Measurements from ENCODE around the gene CDK11B.

CDK11B gene

GRCh38 chr1:1614204-1614953 is 44.4 kb downstream of the CDK11B start:
- DNase-seq: no peak

DNA sequence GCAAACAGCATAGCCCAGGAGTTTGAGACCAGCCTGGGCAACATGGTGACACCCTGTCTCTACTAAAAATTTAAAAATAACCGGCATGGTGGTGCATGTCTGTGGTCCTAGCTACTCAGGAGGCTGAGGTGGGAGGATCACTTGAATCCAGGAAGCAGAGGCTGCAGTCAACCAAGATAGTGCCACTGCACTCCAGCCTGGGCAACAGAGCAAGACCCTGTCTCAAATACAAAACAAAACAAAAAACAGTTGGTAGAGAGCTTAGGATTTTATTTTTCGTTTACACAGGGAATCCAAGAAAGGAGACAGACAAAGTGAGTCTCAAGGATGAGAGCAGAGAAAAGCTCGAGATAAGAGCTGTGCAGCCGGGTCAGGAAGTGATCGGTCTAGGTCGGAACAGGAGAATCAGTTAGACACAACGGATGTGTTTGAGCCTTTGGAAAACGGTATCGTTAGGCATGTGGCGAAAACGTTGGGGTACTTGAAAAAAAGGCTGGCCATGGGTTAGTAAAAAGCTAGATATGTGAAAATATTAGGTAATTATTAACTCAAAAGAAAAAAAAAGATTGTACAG is 45.2 kb downstream of the CDK11B start:
- DNase-seq: no peak

DNA sequence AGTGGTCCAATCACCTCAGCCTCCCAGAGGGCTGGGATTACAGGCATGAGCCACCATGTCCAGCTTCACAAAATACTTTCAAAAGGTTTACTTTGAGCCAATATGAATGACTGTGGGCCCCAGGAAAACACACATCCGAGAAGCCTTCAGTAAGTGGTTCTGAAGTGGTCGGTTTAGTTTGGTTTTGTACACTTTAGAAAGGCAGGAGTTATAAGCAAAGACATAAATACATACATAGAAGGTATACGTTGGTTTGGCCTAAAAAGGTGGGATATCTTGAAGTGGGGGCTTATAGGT is 46.8 kb downstream of the CDK11B start:
- DNase-seq: no peak

DNA sequence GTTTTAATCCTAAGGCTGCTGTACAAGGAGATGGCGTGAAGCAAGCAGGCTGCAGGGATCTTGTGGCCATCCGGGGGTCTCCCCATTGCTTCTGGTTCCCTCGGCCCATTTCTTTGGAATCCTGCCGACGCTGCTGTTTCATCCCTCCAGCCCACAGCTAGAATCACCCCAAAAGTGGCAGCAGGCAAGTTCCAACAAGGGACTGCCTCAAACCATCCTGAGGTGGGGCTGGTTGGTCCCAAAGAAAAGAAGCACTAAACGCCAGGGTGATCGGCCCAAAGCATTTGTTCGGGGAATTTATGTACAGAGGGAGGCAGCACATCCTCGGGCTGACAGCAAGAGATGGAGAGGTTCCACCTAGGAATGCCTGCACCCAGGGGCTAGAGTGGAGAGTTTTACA is 48.0 kb downstream of the CDK11B start:
- no peak for DNase-seq

DNA sequence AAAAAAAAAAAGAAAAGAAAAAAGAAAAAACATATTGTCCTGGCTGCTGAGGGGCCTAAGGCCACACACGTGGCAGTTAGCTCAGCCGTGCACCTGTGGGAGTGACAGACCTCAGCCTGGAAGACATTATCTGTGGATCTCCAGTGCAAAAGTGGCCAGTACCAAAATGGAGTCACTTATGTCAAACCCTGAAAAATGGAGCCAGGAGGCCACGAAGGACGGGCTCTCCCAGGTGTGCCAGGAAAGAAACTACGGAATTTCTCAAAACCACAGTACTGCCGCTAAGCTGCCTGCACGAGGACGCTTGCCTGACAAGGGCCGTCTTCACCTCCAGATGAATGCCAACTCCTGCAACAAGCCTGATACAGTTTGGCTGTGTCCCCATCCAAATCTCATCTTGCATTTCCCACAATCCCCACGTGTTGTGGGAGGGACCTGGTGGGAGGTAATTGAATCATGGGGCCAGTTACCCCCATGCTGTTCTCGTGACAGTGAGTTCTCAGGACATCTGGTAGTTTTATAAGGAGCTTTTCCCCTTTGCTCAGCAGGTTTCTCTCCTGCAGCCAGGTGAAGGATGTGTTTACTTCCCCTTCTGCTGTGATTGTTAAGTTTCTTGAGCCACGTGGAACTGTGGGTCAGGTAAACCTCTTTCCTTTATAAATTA is 48.9 kb downstream of the CDK11B start:
- no peak for DNase-seq

GRCh38 chr1:1606232-1606631 is 52.6 kb downstream of the CDK11B start:
- no peak for DNase-seq

DNA sequence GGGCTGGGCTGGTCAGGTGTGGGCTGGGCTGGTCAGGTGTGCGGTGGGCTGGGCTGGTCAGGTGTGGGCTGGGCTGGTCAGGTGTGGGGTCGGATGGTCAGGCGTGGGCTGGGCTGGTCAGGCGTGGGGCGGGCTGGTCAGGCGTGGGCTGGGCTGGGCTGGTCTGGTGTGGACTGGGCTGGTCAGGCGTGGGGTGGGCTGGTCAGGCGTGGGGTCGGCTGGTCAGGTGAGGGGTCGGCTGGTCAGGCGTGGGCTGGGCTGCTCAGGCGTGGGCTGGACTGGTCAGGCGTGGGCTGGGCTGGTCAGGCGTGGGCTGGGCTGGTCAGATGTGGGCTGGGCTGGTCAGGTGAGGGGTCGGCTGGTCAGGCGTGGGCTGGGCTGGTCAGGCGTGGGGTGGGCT is 53.1 kb downstream of the CDK11B start:
- no peak for DNase-seq

- no peak for DNase-seq
Observed at GRCh38 chr1:1605034-1605591, 53.7 kb downstream of the CDK11B start.

GRCh38 chr1:1604374-1605033 is 54.3 kb downstream of the CDK11B start:
- DNase-seq: no peak

- no peak for DNase-seq
Observed at GRCh38 chr1:1603671-1604373, 55.0 kb downstream of the CDK11B start.

DNA sequence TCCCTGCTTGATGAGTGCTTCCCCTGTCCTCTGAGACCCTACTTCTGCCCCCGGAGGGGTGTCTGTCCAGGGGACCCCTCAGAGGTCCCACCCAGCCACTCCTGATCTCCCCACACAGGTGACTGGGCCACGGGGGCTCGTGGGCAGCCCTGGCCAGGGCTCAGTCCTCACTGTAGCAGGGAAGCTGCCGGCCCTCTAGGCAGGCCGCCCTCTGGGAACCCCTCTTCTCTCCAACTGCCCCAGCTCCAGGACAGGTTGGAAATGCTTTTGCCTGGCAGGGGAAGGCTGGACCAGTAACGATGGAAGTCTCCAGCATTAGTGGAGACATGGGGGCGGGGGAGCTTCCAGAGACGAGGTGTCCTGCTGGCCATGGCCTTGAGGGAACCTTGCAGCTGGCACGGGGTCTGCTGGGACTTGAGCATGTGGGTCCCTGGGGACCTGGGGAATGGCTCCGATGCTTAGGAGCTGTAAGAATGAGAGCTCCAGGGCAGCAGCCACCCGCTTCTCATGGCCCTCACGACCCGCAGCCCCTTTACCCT is 55.8 kb downstream of the CDK11B start:
- DNase-seq: no peak

DNA sequence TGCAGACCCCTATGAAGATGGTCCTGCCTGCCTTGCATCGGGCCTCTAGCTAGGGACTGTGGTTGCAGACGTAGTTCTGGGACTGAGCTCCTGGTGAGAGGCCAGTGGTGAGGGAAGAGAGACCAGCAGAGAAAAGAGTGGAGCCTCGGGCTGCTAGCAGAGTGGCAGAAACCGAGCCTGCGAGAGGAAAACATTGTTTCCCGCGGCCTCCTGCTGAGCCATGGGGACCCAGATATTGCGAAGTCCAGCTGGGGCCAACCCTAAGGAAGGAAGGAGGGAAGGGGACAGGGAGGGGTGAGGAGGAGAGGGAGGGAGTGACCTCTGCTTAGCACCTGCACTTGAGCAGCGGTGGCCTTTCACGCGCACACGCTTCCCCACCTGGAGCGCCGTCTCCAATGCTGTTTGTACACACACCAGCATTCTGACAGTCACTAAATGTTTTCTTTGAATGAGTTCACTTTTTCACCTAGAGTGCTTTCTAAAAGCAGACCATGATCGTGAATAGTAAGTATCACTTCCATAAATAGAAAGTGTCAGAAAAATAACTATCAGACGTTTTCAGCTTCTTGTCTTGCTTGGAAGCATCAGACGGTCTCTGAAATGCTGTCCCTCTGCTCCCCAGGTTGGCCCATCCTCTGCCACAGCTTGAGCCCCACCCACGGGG is 56.4 kb downstream of the CDK11B start:
- DNase-seq: no peak

DNA sequence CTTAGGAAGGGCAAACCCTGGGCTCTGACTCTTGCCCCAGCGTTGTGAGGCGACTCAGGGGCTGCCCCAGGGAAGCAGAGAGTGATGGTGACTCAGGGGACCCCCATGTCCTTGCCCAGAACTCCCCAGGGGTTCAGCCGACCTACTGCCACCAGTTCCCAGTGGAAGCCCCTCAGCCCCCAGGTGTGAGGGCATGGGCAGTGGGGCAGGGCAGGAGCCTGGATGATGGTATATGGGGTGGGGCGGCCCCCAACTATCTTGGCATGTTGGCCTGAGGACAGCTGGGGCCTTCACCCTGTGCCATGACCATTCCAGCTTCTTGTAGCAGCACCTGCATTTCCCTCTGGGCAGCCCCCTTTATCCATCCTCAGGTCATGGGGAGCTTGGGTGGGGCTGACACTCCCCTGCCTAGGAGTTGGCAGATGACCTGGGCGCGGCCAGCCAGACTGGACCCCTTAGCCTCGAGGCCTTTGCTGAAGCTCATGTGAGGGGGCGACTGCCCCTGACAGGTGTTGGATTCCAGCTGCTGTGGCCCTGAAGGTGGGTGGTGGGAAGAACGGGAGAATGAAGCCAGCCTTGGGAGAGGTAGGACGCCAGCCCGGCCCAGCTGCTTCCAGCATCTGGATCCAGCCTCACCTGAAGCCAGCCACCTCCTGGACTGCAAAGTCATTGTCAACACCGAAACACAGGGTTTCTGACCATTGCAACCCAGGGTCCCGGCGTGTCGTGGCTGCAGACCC is 57.1 kb downstream of the CDK11B start:
- no peak for DNase-seq

DNA sequence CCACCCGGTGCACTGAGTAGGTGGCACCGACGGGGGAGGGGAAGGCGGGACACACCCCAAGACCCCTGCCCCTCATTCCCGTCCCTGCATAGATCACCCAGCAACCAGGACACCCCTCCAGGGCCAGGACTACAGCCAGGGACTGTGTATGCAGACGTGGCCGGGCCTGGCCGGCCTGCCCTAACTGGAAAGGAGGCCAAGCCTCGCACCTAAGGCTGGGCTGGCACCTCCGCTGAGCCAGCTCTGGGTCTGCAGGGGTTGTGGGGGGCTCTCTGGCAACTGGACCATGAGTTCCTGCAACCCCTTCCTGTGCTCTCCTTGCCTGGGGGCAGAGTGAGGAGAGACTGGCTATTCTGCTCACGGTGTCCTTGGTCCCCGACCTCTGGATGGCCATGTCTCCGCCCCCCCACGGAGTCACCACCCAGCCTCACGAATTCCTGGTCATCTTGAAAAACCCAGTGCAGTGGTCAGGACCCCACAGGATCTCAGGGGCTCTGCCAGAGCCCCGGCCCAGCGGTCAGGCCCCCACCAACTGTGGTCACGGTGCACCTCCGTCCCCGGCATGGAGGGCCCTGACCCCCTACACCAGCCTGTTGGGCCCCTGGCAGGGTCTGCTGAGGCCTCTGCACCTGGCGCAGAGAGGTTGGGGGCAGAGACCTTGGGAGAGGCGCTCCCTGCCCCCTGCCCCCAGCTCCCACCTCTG is 57.8 kb downstream of the CDK11B start:
- no peak for DNase-seq

DNA sequence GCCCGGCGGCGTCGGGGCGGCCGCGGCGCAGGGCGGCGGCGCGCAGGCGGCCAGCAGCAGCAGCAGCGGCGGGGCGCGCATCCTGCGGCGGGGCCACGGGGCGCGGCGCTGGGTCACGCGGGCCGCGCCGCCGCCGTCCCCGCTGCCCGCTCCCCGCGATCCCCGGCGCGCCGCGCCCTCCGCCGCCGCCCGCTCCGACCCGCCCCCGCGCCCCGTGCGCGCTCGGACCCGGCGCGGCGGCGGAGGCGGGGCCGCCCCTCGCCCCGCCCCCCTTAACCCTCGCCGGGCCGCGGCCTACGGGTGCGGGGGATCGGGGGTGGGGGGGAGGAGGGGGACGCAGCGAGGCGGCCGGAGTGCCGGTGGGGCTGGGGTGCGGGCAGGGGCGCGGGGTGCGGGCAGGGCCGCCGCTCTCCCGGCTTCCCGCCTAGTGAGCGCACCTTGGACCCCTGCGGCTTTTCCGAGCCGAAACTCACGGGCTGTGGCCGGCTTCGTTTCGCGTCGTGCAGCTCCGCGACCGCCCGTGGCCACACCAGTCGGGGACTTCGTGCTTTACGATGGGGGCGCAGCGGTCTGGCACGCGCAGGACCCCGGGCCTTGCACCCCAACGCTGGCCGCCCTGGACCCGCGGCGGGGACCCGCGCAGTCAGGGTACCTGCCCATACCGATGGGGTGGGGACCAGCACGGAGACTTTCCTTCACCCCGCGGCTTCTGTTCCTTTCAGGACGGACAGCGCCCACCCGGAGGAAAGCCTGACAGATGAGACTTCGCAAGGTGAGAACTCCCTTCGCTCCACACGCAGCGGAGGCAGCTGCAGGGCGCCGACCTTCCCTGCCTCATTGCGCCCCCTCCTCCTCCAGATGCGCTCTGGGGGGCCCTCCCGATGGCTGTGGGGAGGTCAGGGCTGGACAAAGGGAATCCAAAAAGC is 58.6 kb downstream of the CDK11B start, which contains the start of gene FNDC10:
FNDC10 (minus strand) TSS at position 201 of the 926 bp plus-strand sequence; CDS start at position 81, 120 bp downstream.
- DNase-seq: no peak

DNA sequence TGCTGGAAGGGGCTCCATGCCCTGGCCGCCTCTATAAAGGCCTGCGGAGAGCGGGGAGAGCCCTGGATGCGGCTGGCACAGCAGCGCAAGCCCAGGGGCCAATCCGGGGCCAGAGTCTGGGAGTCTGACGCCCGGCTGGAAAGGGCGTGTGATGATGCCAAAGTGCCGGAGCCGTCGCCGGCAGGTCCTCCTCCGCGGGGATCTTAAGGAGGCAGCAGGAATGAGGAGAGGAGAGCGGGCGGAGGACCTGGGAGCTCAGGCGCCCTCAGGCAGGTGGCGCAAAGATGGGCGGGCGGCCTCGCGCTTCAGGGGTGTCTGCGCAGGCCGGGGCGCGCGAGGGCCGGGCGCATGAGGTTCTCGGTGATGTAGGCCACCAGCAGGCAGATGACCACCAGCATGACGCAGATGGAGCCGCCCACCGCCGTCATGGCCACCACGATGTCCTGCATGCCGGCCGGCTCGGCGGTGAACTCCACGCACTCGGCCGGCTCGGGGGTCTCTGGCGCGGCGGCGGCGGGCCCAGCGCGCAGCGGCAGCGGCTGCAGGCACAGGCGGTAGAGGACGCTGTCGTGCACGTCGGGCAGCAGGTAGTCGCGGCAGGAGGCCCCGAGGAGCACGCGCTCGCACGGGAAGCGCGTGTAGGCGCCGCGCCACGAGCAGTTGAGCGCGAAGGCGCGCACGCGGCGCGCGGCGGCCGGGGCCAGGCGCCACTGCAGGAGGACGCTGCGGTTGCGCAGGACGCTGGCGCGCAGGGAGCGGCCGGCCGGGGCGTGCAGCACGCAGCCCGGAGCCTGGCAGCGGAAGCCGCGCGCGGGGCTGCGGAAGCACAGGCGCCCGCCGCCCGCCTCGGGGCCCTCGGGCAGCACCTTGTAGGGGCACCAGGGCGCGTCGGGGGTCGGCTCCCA is 59.5 kb downstream of the CDK11B start:
- peak; percentile 39 for DNase-seq

GRCh38 chr1:1598720-1599029 is 60.1 kb downstream of the CDK11B start:
- no peak for DNase-seq

DNA sequence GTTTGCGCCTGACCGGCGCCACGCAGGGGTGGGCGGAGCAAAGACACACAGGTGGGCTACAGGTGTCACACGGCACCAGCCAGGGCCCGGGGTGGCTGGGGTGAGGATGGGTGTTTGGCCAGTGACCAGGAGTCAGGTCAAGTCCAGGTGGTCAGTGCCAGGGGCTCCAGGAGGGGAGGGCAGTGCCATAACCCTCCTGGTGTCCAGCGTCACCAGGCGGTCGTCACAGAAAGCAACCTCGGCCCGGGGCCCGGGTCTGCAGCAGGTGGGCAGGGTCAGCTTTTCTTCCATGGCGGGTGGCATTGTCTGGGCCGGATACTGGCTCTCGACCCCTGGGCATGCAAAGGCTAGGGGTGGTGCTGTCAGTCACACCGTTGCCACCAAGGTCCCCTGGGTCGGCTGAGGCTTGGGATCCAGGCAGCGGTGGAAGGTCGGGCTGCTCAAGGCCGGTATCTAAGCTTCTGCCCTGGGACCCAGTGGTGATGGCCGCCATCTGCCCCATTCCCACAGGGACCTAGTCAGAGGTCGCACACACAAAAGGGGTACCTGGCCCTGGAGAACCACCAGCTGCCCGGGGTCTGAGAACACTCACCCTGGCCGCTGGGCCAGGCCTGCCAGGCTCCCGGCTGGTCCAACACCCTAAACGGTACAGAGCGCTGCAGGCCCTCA is 60.6 kb downstream of the CDK11B start:
- no peak for DNase-seq
